Stimulated activated CD4-positive, alpha-beta T cell treated with anti-CD3 and anti-CD28 coated beads, Interleukin-2, amount 100 ng/mL, for 4 hours (primary cell): Measurements from ENCODE around the gene MYO1A.
"Not testable (repeated sequence)": the region's sequence is repeated elsewhere in the genome, so short reads cannot be mapped to it uniquely, and the experiment has no call there.

Source experiments
- DNase-seq: peaks from one replicate; pipeline ENCODE4 v3.0.0-alpha.2; 2020; ENCODE audit warnings: low read depth

Gene MYO1A

GRCh38 chr12:57046947-57047890 is 2.7 kb downstream of the MYO1A start:
- no peak for DNase-seq

- DNase-seq: no peak
These were observed 3.7 kb downstream of the MYO1A start for GRCh38 chr12:57046086-57046791.

- DNase-seq: no peak
These were observed 5.0 kb downstream of the MYO1A start for GRCh38 chr12:57044889-57045288.

GRCh38 chr12:57044468-57044867 is 5.5 kb downstream of the MYO1A start:
- DNase-seq: no peak

- DNase-seq: no peak
These were observed 7.2 kb downstream of the MYO1A start for GRCh38 chr12:57042695-57043094.

GRCh38 chr12:57040750-57041149 is 9.2 kb downstream of the MYO1A start:
- DNase-seq: no peak

- DNase-seq: no peak
These were observed 9.7 kb downstream of the MYO1A start for GRCh38 chr12:57040211-57040610.

- DNase-seq: no peak
These were observed 10.7 kb downstream of the MYO1A start for GRCh38 chr12:57039016-57039798.

- no peak for DNase-seq
These were observed 12.7 kb downstream of the MYO1A start for GRCh38 chr12:57037264-57037663.

- no peak for DNase-seq
These were observed 16.5 kb downstream of the MYO1A start for GRCh38 chr12:57033431-57033830.

GRCh38 chr12:57031789-57032188 is 18.1 kb downstream of the MYO1A start:
- DNase-seq: no peak

- DNase-seq: no peak
These were observed 18.7 kb downstream of the MYO1A start for GRCh38 chr12:57031138-57031725.

- DNase-seq: no peak
These were observed 20.5 kb downstream of the MYO1A start for GRCh38 chr12:57029457-57029856.

- no peak for DNase-seq
These were observed 22.1 kb downstream of the MYO1A start for GRCh38 chr12:57027805-57028153.

GRCh38 chr12:57027011-57027804 is 22.7 kb downstream of the MYO1A start:
- no peak for DNase-seq

- DNase-seq: no peak
These were observed 24.7 kb downstream of the MYO1A start for GRCh38 chr12:57025196-57025595.

- not testable (repeated sequence) for DNase-seq
These were observed 27.6 kb downstream of the MYO1A start for GRCh38 chr12:57022324-57022723.

- DNase-seq: no peak
These were observed 29.8 kb downstream of the MYO1A start for GRCh38 chr12:57019983-57020719.

GRCh38 chr12:57018906-57019305 is 31.0 kb downstream of the MYO1A start:
- no peak for DNase-seq

- DNase-seq: not testable (repeated sequence)
These were observed 31.6 kb downstream of the MYO1A start for GRCh38 chr12:57018353-57018752.

GRCh38 chr12:57016348-57016747 is 33.6 kb downstream of the MYO1A start, which contains the start of gene TAC3:
TAC3 (minus strand) TSS chr12:57016529; CDS start chr12:57015797, 732 bp downstream.
- no peak for DNase-seq
